ENCODE data around the gene KCNMA1.

DNA sequence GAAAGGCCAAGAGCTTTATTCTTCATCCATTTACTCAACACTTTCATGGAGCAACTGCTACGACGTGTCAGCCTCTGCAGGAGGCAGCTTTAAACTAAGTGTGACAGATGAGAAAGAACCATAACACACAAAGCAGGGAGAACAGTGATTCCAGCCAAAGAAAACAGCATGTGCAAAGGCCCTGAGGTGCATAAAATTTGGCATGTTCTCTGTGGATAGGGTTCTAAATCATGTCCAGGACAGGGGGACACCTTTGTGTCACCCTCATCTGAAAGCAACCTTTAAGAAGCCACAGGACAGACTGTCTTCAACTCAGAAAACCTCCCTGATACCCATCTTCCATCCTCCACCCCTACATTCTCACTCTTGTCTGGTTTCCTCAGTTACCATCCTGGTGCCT, 116.6 kb downstream of the KCNMA1 start:
- TF ChIP-seq, protein P1, sequence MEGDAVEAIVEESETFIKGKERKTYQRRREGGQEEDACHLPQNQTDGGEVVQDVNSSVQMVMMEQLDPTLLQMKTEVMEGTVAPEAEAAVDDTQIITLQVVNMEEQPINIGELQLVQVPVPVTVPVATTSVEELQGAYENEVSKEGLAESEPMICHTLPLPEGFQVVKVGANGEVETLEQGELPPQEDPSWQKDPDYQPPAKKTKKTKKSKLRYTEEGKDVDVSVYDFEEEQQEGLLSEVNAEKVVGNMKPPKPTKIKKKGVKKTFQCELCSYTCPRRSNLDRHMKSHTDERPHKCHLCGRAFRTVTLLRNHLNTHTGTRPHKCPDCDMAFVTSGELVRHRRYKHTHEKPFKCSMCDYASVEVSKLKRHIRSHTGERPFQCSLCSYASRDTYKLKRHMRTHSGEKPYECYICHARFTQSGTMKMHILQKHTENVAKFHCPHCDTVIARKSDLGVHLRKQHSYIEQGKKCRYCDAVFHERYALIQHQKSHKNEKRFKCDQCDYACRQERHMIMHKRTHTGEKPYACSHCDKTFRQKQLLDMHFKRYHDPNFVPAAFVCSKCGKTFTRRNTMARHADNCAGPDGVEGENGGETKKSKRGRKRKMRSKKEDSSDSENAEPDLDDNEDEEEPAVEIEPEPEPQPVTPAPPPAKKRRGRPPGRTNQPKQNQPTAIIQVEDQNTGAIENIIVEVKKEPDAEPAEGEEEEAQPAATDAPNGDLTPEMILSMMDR (IDR thresholded peaks at IDR 0.05; ENCODE audit: insufficient read depth, low read length, poor library complexity, severe bottlenecking) = no peak
- no peak for TF ChIP-seq EZH2phosphoT487 (conservative IDR thresholded peaks at IDR 0.05; ENCODE audit: low read length)

Data from SU-DHL-6 (cell line).